ENCODE data around the gene RPP38. TPM values are rescaled to one million over a fixed set of nuclear protein-coding genes. Genes with fewer than 3 reads are reported as not detected.

RPP38 gene
- total and polyA plus RNA-seq, 4 donors, result 8.2 to 12.0 (median 9.3) TPM

DNA sequence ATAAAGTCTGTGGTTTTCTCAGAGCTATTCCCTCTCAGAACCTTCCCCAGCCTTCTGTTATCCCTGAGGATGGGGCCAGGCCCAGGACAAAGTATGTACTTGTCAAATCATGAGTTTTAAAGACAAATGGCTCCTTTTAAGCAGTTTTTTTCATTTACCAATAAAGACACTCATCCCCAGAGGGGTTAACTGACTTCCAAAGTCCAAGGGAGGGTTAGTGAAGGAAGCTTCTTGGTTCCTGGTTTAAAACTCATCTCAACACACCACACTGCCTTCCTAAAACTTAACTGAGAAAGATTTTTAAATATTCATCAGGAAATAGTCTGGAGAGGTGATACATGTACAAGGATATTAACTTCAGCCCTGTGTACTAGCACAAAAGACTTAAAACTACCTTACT lies 55.4 kb downstream of the RPP38 start:
- Histone ChIP-seq H3K4me3 (ENCODE audit: low read length in 2 of 2) (no peak overlapping the region), H3K4me1 (ENCODE audit: control insufficient read depth in 1 of 2, insufficient read depth in 2 of 2, low read length in 2 of 2) (no peaks in the 10 kb centered on the region), H3K27me3 (ENCODE audit: control insufficient read depth in 1 of 2, insufficient read depth in 2 of 2, low read length in 1 of 2) (no peaks in the 10 kb centered on the region), H3K27ac (ENCODE audit: low read depth in 1 of 2, low read length in 2 of 2) (no peak overlapping the region), H3K36me3 (ENCODE audit: control insufficient read depth in 1 of 2, insufficient read depth in 2 of 2, low read length in 1 of 2) (no peaks in the 10 kb centered on the region), H3K9me3 (ENCODE audit: control insufficient read depth, low read length) (no peaks in the 10 kb centered on the region)
- intact Hi-C loops (cut with DNase I), result no loop called here
- no peak for ATAC-seq (ENCODE audit: low FRiP score)
- no peak for DNase-seq

Other genes with a start within 250 kb of the RPP38 start
- gene SUV39H2, start 218.5 kb upstream of the RPP38 start, total RNA-seq, result 1 to 10 TPM; 5.2 to 8.0 TPM
- gene SUV39H2, start 218.5 kb upstream of the RPP38 start, polyA plus RNA-seq, result 1 to 10 TPM; 1.1 to 3.0 TPM
- gene DCLRE1C, start 143.3 kb upstream of the RPP38 start, total RNA-seq, result 10 to 100 TPM in 1 of 2 donors, 1 to 10 TPM in 1; 9.3 to 16.6 TPM
- gene DCLRE1C, start 143.3 kb upstream of the RPP38 start, polyA plus RNA-seq, result 1 to 10 TPM; 1.6 to 5.9 TPM
- gene MEIG1, start 138.0 kb upstream of the RPP38 start, total RNA-seq, result not detected
- gene MEIG1, start 138.0 kb upstream of the RPP38 start, polyA plus RNA-seq, result not detected
- gene OLAH, start 53.4 kb upstream of the RPP38 start, total RNA-seq, result 1 to 10 TPM in 1 of 2 donors, not detected in 1; 1.1 TPM
- 1 to 10 TPM; 2.5 to 4.4 TPM for gene OLAH, start 53.4 kb upstream of the RPP38 start, polyA plus RNA-seq
- not detected for gene ACBD7, start 8.6 kb upstream of the RPP38 start, total RNA-seq
- gene ACBD7, start 8.6 kb upstream of the RPP38 start, polyA plus RNA-seq, result not detected
- 10 to 100 TPM; 11.9 to 20.4 TPM for gene NMT2, start 71.3 kb downstream of the RPP38 start, total RNA-seq
- 10 to 100 TPM; 11.9 to 12.5 TPM for gene NMT2, start 71.3 kb downstream of the RPP38 start, polyA plus RNA-seq

Measured in aorta (tissue), 5 donors.